Measurements from ENCODE around the gene FGF1.

DNA sequence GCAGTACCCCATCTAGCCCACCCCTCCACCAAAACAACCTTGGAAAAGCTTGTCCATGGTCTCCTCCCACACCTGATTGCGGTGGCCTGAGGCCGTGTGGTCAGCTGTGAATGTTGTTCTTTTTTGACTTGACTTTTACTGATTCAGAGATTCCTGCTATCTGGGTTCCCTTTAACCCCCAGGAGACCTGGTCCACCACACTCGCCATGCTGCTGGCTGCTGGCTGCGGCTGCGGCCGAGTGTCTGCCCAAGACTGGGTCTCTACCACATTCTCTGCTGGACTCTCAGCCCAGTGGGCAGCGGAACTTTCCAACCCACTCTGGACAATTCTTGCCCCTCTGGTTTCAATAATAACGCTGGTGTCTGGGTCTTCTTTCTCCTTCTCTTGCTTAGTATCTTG, 28.4 kb downstream of the FGF1 start:
- TF ChIP-seq CTCF (IDR thresholded peaks at IDR 0.05), result no peak
- no peak for TF ChIP-seq POLR2AphosphoS5 (IDR thresholded peaks at IDR 0.05)

Data from breast epithelium (tissue), 3 donors.